Measurements from ENCODE around the gene SH3GL2.

DNA sequence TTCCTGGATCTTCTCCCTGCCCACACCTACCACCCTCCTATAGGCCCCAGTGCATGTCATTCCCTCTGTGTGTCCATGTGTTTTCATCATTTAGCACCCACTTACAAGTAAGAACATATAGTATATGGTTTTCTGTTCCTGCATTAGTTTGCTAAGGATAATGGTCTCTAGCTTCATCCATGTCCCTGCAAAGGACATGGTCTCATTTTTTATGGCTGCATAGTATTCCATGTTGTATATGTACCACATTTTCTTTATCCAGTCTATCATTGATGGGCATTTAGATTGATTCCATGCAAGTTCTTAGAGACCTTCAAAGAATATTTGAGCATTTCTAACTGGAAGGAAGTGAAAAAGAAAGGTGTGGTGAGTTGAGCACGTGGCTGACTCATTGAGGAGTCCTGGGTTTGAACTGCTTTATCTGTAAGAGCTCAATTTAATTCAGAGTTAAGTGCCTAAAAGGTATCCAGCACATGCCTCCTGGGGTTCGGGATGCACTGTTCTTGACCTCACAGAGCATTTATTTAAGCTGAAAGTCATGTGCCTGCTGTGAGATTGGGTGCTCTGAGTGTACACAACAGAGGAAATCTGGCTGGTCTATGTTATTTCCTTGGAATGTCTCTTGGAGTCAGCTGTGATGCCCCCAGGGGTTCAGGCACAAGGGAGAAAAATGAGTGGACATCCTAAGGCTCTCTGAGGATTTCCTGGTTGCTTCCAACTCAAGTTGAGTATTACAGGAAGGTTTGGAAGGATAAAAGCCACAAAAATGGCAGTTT lies 56.4 kb downstream of the SH3GL2 start:
- TF ChIP-seq, protein P1, sequence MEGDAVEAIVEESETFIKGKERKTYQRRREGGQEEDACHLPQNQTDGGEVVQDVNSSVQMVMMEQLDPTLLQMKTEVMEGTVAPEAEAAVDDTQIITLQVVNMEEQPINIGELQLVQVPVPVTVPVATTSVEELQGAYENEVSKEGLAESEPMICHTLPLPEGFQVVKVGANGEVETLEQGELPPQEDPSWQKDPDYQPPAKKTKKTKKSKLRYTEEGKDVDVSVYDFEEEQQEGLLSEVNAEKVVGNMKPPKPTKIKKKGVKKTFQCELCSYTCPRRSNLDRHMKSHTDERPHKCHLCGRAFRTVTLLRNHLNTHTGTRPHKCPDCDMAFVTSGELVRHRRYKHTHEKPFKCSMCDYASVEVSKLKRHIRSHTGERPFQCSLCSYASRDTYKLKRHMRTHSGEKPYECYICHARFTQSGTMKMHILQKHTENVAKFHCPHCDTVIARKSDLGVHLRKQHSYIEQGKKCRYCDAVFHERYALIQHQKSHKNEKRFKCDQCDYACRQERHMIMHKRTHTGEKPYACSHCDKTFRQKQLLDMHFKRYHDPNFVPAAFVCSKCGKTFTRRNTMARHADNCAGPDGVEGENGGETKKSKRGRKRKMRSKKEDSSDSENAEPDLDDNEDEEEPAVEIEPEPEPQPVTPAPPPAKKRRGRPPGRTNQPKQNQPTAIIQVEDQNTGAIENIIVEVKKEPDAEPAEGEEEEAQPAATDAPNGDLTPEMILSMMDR (IDR thresholded peaks at IDR 0.05) = no peak
- no peak for TF ChIP-seq POLR2A (IDR thresholded peaks at IDR 0.05)

Data from heart left ventricle (tissue), 13 donors.